Neutrophil (primary cell): Measurements from ENCODE around the gene RPL10A.

ENCODE experiments used
- H3K27ac ChIP-seq: fragments of 200-600 bp; sonication (generic); 2 replicates; pipeline ENCODE4 v1.5.1; 2016; ENCODE audit warnings: mild to moderate bottlenecking, moderate library complexity
- H3K27me3 ChIP-seq: fragments of 200-600 bp; sonication (generic); 2 replicates; pipeline ENCODE4 v1.6.0; 2016; ENCODE audit warnings: mild to moderate bottlenecking
- H3K36me3 ChIP-seq: fragments of 200-600 bp; sonication (generic); 2 replicates; pipeline ENCODE4 v1.5.1; 2017
- H3K4me1 ChIP-seq, 2 experiments: fragments of 200-600 bp in 1 of 2; sonication (generic) in 1 of 2; 1 replicate in 1 of 2; 2 replicates in 1 of 2; pipeline versions ENCODE4 v1.5.1 to v1.6.1; 2013 to 2016; ENCODE audit warnings: low read depth in 1 of 2, low read length in 1 of 2, mild to moderate bottlenecking in 1 of 2, moderate library complexity in 1 of 2; ENCODE audit not compliant: control insufficient read depth in 1 of 2, insufficient read depth in 1 of 2
- H3K4me3 ChIP-seq, 2 experiments: fragments of 200-600 bp in 1 of 2; sonication (generic) in 1 of 2; 1 replicate in 1 of 2; 2 replicates in 1 of 2; pipeline ENCODE4 v1.5.1; 2013 to 2016; ENCODE audit warnings: low read depth in 1 of 2, low read length in 1 of 2, mild to moderate bottlenecking in 1 of 2, moderate library complexity in 1 of 2
- H3K9me3 ChIP-seq: fragments of 200-600 bp; sonication (generic); 2 replicates; pipeline ENCODE4 v1.5.1; 2016
- CTCF ChIP-seq: fragments of 200-600 bp; sonication (generic); IDR thresholded peaks from 2 replicates; pipeline ENCODE4 v1.5.1; 2016; ENCODE audit warnings: antibody characterized with exemption

Gene RPL10A

DNA sequence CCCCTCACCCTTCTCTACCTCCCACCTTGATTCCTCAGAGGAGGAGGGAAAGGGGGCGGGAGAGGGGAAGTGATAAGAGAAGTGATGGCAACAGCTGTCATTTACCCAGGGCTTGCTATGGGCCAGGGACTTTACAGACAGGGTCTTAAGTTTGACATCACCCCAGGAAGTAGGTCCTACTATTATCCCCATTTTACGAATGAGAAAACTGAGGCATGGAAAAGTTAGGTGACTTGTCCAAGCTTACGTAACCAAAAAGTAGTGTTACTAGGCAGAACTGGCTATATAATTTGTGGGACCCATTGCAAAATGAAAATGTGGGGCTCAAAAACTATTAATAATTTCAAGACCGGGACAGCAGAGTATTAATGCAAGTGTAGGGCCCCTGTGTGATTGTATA lies 26.6 kb upstream of the RPL10A start:
- H3K27ac ChIP-seq, result no peak overlapping the region
- H3K36me3 ChIP-seq, result no peaks in the 10 kb centered on the region
- peaks cover 9% of the 10 kb centered on the region for H3K27me3 ChIP-seq
- H3K4me1 ChIP-seq, result peaks cover 5 to 9% of the 10 kb centered on the region in 2 experiments
- no peak for TF ChIP-seq CTCF
- no peak overlapping the region for H3K4me3 ChIP-seq
- no peaks in the 10 kb centered on the region for H3K9me3 ChIP-seq

DNA sequence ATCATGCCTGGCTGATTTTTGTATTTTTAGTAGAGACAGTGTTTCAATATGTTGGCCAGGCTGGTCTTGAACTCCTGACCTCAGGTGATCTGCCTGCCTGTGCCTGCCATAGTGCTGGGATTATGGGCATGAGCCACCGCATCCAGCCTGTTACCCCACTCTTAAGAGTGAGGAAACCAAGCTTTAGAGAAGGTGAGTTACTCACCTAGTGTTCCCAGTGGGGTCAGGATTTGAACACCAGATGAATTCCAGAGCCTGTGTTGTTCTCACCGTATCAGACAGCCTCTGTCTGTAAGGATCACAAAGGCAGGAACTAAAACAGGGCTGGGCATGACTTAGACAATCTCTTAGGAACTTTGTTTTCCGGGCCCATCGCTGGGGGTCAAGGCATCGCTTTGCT lies 25.5 kb upstream of the RPL10A start:
- H3K36me3 ChIP-seq, result no peaks in the 10 kb centered on the region
- H3K9me3 ChIP-seq, result no peaks in the 10 kb centered on the region
- H3K27ac ChIP-seq, result no peak overlapping the region
- H3K27me3 ChIP-seq, result peaks cover 9% of the 10 kb centered on the region
- H3K4me3 ChIP-seq, result no peak overlapping the region
- H3K4me1 ChIP-seq, result peaks cover 5 to 9% of the 10 kb centered on the region in 2 experiments
- TF ChIP-seq CTCF, result no peak

GRCh38 chr6:35443341-35444030 lies 24.7 kb upstream of the RPL10A start:
- TF ChIP-seq CTCF, result no peak
- H3K36me3 ChIP-seq, result no peaks in the 10 kb centered on the region
- H3K4me1 ChIP-seq, result peaks cover 5 to 9% of the 10 kb centered on the region in 2 experiments
- no peak overlapping the region for H3K4me3 ChIP-seq
- peaks cover 9% of the 10 kb centered on the region for H3K27me3 ChIP-seq
- H3K27ac ChIP-seq, result no peak overlapping the region
- H3K9me3 ChIP-seq, result no peaks in the 10 kb centered on the region

DNA sequence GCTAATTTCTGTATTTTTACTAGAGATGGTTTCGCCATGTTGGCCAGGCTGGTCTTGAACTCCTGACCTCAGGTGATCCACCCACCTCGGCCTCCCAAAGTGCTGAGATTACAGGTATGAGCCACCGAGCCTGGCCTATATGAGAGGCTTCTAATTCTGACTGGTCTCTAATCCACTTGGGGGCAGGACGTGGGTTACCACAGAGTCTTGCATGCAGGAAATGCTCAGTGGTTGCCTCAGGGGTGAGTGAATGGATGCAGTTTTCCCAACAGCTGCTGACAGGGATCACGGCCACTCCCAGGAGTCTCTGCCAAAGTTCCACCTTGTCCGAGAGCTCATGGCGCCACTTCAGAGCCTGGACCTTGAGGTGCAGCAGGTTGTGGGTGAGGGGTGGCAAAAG lies 22.5 kb upstream of the RPL10A start:
- H3K9me3 ChIP-seq, result no peaks in the 10 kb centered on the region
- no peak overlapping the region for H3K27ac ChIP-seq
- H3K36me3 ChIP-seq, result no peaks in the 10 kb centered on the region
- H3K27me3 ChIP-seq, result peaks cover 9% of the 10 kb centered on the region
- peaks cover 9 to 18% of the 10 kb centered on the region in 2 experiments for H3K4me1 ChIP-seq
- no peak for TF ChIP-seq CTCF
- no peak overlapping the region for H3K4me3 ChIP-seq

- no peak overlapping the region for H3K27ac ChIP-seq
- H3K4me1 ChIP-seq, result peaks cover 23 to 36% of the 10 kb centered on the region in 2 experiments
- H3K36me3 ChIP-seq, result no peaks in the 10 kb centered on the region
- no peaks in the 10 kb centered on the region for H3K9me3 ChIP-seq
- no peak overlapping the region for H3K4me3 ChIP-seq
- no peak for TF ChIP-seq CTCF
- peaks cover 5% of the 10 kb centered on the region for H3K27me3 ChIP-seq
These were observed 20.0 kb upstream of the RPL10A start for GRCh38 chr6:35448191-35448590.
